OCI-LY7 (cell line): ENCODE results near the gene EGLN3. TPM values are rescaled to one million over a fixed set of nuclear protein-coding genes. Genes with fewer than 3 reads are reported as not detected.

Experiments
- BruUV-seq: library from RNA; stranded (reverse); fragments of 400-500 nt; replicated peaks from 2 replicates; lab custom pipeline; 2021; lab: Mats Ljungman, UMichigan
- CTCF ChIA-PET: fragments of 300-600 bp; sonication (Branson Sonifier 250); formaldehyde crosslinking; loops from one replicate; lab custom pipeline; 2022; ENCODE audit warnings: antibody characterized with exemption; ENCODE audit not compliant: unreplicated experiment; lab: Charles Lee
- POLR2A ChIA-PET: fragments of 300-600 bp; sonication (Branson Sonifier 250); formaldehyde crosslinking; loops from one replicate; lab custom pipeline; 2022; ENCODE audit warnings: antibody characterized with exemption; lab: Charles Lee
- DNase-seq: peaks from one replicate; pipeline ENCODE4 v3.0.0-alpha.2; 2015; ENCODE audit warnings: low spot score
- H2AFZ ChIP-seq: fragments of 200-600 bp; sonication (generic), shearing (Covaris generic); 2 replicates; pipeline ENCODE4 v1.6.1; 2014; ENCODE audit warnings: mild to moderate bottlenecking, antibody characterized with exemption, low read length, moderate library complexity
- H3K27ac ChIP-seq: fragments of 200-600 bp; sonication (generic); 2 replicates; pipeline ENCODE4 v1.5.1; 2014; ENCODE audit warnings: mixed run types, low read depth, mild to moderate bottlenecking, moderate library complexity, low read length, inconsistent platforms; ENCODE audit not compliant: poor library complexity, severe bottlenecking
- H3K36me3 ChIP-seq: fragments of 200-600 bp; sonication (generic); 2 replicates; pipeline ENCODE4 v1.6.1; 2014; ENCODE audit warnings: mild to moderate bottlenecking, antibody characterized with exemption, low read length, moderate library complexity, mixed read lengths; ENCODE audit not compliant: insufficient read depth
- H3K4me1 ChIP-seq: fragments of 200-600 bp; sonication (generic); 2 replicates; pipeline ENCODE4 v1.5.1; 2014; ENCODE audit warnings: mild to moderate bottlenecking, low read length; ENCODE audit not compliant: insufficient read depth, poor library complexity, severe bottlenecking
- H3K4me2 ChIP-seq: fragments of 200-600 bp; sonication (generic); 2 replicates; pipeline ENCODE4 v1.6.1; 2014; ENCODE audit warnings: mild to moderate bottlenecking, low read length
- H3K4me3 ChIP-seq: fragments of 200-600 bp; sonication (generic); 2 replicates; pipeline ENCODE4 v1.5.1; 2014; ENCODE audit warnings: mild to moderate bottlenecking, low read depth, low read length; ENCODE audit not compliant: poor library complexity, severe bottlenecking
- H3K79me2 ChIP-seq: fragments of 200-600 bp; sonication (generic); 2 replicates; pipeline ENCODE4 v1.6.1; 2016; ENCODE audit warnings: low read depth, mild to moderate bottlenecking, low read length, moderate library complexity, mixed read lengths; ENCODE audit not compliant: insufficient read depth
- H3K9me2 ChIP-seq: fragments of 200-600 bp; sonication (generic); 2 replicates; pipeline ENCODE4 v1.6.1; 2016; ENCODE audit warnings: mild to moderate bottlenecking, low read length, mixed read lengths; ENCODE audit not compliant: insufficient read depth
- H3K9me3 ChIP-seq: fragments of 200-600 bp; sonication (generic); 2 replicates; pipeline ENCODE4 v1.6.1; 2014; ENCODE audit warnings: mild to moderate bottlenecking, mixed run types, low read length, mixed read lengths
- H4K20me1 ChIP-seq: fragments of 200-600 bp; sonication (generic); 2 replicates; pipeline ENCODE4 v1.6.1; 2014; ENCODE audit warnings: mild to moderate bottlenecking, antibody characterized with exemption, low read length, moderate library complexity, mixed read lengths; ENCODE audit not compliant: insufficient read depth
- CTCF ChIP-seq: fragments of 200-600 bp; sonication (generic); conservative IDR thresholded peaks from 2 replicates; pipeline ENCODE4 v1.5.1; 2014; ENCODE audit warnings: mild to moderate bottlenecking, antibody characterized with exemption, low read length, moderate library complexity, mixed read lengths
- EZH2phosphoT487 ChIP-seq: fragments of 200-600 bp; sonication (generic); IDR thresholded peaks from 2 replicates; pipeline ENCODE4 v1.6.1; 2018; ENCODE audit warnings: low read depth, borderline replicate concordance, mild to moderate bottlenecking, mixed run types, antibody characterized with exemption, low read length, moderate library complexity, mixed read lengths
- intact Hi-C: fragments of 100-400 bp; cut with micrococcal nuclease; formaldehyde crosslinking; loops from one replicate; pipeline ENCODE4 v1.10.0; 2022; ENCODE audit not compliant: unreplicated experiment
- total RNA-seq, 2 experiments: library from RNA; depleted of rRNA in 1 of 2; stranded (reverse); fragments of >200 nt in 1 of 2; shearing (Covaris generic) in 1 of 2; gene quantifications; 2 replicates each; pipeline ENCODE4 v1.2.3, GENCODE V29; 2014 to 2022

The EGLN3 gene
- total RNA-seq, 2 experiments from 2014 or later, result not detected

GRCh38 chr14:33933386-33933933 lies 17.4 kb downstream of the EGLN3 start:
- Histone ChIP-seq H2AFZ (no peak overlapping the region), H3K9me3 (no peaks in the 10 kb centered on the region), H3K4me3 (no peak overlapping the region), H3K27ac (no peak overlapping the region), H3K9me2 (no peaks in the 10 kb centered on the region), H3K36me3 (no peaks in the 10 kb centered on the region), H4K20me1 (no peaks in the 10 kb centered on the region), H3K4me1 (no peaks in the 10 kb centered on the region), H3K4me2 (no peak overlapping the region), H3K79me2 (no peaks in the 10 kb centered on the region)
- POLR2A ChIA-PET, result no interaction called here
- no peak for TF ChIP-seq CTCF
- no peak for TF ChIP-seq EZH2phosphoT487
- no TSS peak for BruUV-seq
- CTCF ChIA-PET, result interaction anchor here (0.6 kb wide), 1 partner anchor 114 kb away, joined by 3 read pairs; no protein-coding TSS in a partner anchor
- intact Hi-C loops, result no loop called here
- no peak for DNase-seq

GRCh38 chr14:33932576-33933345 lies 18.1 kb downstream of the EGLN3 start:
- Histone ChIP-seq H3K79me2 (no peaks in the 10 kb centered on the region), H3K36me3 (no peaks in the 10 kb centered on the region), H3K9me3 (no peaks in the 10 kb centered on the region), H3K27ac (no peak overlapping the region), H3K4me3 (no peak overlapping the region), H3K4me1 (no peaks in the 10 kb centered on the region), H3K9me2 (no peaks in the 10 kb centered on the region), H2AFZ (no peak overlapping the region), H4K20me1 (no peaks in the 10 kb centered on the region), H3K4me2 (no peak overlapping the region)
- intact Hi-C loops, result no loop called here
- no peak for TF ChIP-seq CTCF
- TF ChIP-seq EZH2phosphoT487, result no peak
- DNase-seq, result no peak
- no TSS peak for BruUV-seq
- ChIA-PET POLR2A (interaction anchor here (0.7 kb wide), 2 partner anchors 42 to 78 kb away, joined by 3 to 4 read pairs; no protein-coding TSS in a partner anchor), CTCF (interaction anchor here (0.6 kb wide), 1 partner anchor 114 kb away, joined by 3 read pairs; no protein-coding TSS in a partner anchor)

- ChIA-PET CTCF (no interaction called here), POLR2A (no interaction called here)
- no TSS peak for BruUV-seq
- intact Hi-C loops, result no loop called here
- no peaks in the 10 kb centered on the region for H3K9me3 ChIP-seq
- DNase-seq, result no peak
- no peak overlapping the region for H2AFZ ChIP-seq
- no peaks in the 10 kb centered on the region for H3K79me2 ChIP-seq
- no peaks in the 10 kb centered on the region for H3K36me3 ChIP-seq
- H3K9me2 ChIP-seq, result no peaks in the 10 kb centered on the region
- H3K4me3 ChIP-seq, result no peak overlapping the region
- H3K4me1 ChIP-seq, result no peaks in the 10 kb centered on the region
- H4K20me1 ChIP-seq, result no peaks in the 10 kb centered on the region
- H3K27ac ChIP-seq, result no peak overlapping the region
- no peak for TF ChIP-seq CTCF
- TF ChIP-seq EZH2phosphoT487, result no peak
- no peak overlapping the region for H3K4me2 ChIP-seq
Measured at GRCh38 chr14:33932033-33932432, 18.8 kb downstream of the EGLN3 start.
